GM19455 (cell line): ENCODE results near the gene ACTMAP.

Experiments used
- ATAC-seq: cut with Tn5 transposase; IDR thresholded peaks from one replicate; pipeline ENCODE4 v1.9.1; 2021; ENCODE audit not compliant: unreplicated experiment

ACTMAP gene

DNA sequence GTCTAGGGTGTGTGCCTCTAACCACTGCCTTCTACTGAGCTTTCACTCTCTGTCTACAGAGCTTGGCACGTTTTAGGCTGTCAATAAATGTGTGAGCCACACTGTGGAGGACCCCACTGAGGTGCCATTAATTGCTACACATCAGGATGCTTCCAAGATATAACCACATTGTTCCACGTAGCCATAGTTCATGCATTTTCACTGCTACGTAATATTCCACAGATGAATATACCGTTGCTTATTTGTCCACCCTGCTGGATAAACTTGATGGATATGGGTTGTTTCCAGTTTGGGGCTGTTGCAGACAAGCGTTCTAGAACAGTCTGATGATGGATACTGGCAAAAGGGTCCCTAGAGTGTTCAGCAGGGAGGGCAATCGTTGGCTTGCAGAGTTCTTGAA is 48.5 kb downstream of the ACTMAP start:
- ATAC-seq: no peak

DNA sequence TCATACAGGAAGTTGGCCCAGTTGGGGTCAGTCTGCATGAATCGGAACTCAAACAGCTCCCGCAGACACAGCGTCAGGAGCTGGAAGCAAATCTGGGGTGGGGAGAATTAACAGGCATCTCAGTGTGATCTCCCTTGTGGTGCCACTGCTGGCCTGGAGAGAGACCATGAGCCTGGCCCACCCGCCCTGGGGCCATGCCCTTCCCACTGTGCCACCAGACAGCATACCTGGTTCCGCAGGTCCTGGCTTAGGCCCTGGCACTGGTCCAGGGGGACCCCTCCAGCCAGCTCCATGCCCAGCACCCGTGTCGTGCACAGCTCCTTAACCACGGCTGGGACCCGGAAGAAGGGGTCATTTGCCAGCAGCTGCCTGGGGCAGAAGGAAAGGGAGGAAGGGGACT is 50.2 kb downstream of the ACTMAP start:
- ATAC-seq: no peak

DNA sequence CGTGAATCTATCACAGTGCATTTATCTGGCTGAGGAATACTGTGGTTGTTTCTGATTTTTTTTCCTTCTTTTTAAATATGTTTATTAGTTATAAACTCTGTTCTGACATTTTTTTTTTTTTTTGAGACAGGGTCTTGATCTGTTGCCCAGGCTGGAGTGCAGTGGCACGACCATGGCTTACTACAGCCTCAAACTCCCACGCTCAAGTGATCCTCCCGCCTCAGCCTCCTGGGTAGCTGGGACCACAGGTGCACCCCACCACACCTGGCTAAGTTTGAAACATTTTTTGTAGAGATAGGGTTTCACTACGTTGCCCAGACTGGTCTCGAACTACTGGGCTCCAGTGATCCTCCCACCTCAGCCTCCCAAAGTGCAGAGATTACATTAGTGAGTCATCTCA is 53.3 kb downstream of the ACTMAP start:
- no peak for ATAC-seq

DNA sequence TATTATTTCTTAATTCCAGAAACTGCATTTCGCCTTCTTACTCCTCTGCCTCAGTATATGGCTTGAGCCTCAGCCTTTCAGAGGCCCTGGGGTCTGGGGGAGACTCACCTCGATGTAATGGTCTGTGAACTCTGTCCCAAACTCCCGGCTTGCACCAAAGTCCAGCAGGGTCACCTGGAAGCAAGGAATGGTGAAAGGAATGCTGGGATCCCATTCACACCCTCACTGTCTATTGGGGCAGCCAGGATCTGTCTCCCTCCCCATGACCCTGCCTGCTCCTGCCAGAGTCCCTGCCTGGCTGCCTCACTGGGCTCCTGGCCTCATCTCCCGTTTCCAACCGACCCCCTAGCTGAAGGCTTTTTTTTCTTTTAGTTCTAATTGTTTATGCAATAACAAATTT is 54.4 kb downstream of the ACTMAP start:
- ATAC-seq: no peak

DNA sequence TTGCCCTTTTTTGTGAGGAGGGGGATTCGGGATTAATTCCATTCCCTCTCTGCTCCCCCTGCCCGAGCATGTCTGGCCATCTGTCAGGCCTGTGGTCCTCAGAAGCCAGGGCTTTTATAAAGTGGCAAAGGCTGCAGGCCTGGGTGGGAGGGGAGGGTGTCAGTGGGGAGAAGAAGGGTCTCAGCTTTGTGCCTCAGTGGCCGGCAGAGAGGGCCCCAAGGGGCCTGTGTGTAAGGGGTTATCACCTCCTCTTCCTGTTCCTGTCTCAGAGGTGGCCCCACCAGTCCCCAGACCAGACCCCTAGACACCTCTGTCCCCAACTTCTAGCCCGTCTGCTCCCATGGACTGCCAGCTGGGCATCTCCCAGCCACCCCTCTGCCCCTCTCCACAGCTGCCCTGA is 56.4 kb downstream of the ACTMAP start:
- no peak for ATAC-seq

DNA sequence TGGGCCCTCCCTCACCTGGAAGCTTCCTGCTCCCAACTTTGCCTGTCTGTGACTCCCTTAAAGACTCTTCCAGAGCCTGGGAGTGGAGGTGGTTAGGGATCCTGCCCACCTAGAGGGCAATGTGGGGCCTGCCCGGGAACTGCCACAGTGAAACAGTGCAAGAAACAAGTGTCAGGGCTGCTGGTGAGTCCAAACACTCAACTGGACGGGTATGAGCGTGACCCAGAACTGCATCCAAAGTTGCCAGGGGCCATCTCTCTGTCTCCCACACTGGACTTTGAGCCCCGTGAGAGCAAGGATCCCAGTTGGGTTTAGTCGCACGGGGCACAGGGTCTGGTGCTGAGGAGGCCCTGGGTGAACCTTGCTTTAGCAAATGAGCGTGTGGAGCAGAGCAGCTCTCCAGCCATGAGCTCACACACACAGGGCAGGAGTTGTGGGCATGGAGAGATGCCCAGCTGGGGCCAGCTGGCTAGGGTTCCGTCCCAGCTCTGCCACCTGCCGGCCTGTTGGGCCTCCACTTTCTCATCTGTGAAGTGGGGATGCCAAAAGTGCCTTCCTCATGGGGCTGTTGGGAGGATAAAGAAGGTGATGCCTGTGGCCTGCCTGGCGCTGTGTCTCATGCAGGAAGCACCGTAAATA is 57.0 kb downstream of the ACTMAP start:
- ATAC-seq: no peak

DNA sequence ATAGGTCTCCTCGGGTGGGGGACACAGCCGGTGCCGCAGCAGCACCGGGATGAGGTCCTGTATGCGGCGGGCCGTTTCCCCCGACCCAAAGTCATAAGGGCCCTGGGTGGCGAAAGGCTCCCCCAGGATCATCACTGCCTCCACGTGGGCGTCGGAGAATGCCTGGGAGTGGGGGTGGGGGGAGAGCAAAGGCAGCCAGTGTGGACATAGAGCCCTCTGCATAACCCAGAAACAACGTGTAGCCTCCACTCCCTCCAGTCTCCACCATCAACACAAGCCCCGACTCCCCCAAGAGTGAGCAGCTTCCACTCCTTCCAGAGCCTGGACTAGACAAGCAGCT is 58.1 kb downstream of the ACTMAP start:
- ATAC-seq: no peak

DNA sequence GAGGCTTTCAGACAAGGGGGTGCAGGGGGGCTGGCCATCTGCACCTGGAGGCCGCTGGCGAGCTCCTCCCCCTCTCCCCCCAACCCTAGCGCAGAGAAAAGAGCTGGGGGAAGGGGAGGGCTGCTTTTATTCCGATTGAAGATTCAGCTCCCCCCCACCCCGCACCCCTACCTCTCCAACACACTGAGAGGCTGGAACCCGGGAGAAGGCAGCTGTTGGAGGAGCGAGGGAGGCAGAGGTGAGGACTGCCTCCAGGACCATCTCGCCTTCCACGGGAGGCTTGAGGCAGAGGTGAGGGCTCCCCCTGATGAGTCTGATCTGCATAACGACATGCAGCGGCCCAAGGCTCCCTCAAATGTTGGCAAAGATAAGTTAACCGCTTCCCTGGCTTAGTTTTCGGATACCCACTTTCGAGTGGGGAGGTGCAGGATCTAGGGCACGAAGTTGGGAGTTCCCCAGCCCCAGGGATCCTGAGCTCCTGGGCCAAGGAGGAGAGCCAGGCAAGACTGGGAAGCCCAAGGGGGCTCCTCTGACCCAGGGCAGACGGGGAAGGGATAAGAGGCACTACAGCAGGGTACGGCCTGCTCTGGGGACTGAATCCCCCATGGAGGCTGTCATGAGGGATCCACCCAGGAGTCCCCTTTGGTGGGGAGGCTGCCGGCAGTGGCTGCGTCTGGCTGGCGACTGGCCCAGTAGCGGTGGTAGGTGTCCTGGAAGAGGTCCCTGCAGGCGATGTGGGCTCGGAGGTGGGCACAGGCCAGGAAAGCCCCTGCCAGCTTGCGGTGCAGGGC is 58.7 kb downstream of the ACTMAP start:
- no peak for ATAC-seq
